GM19240 (cell line): ENCODE measurements around the gene FXYD5.
"Not testable (repeated sequence)": the region's sequence is repeated elsewhere in the genome, so short reads cannot be mapped to it uniquely, and the experiment has no call there.

ENCODE experiments used
- DNase-seq: peaks from one replicate; pipeline ENCODE4 v3.0.0; 2011; ENCODE audit warnings: low spot score; ENCODE audit not compliant: insufficient read length

FXYD5 gene

GRCh38 chr19:35119578-35120155 is 34.9 kb upstream of the FXYD5 start:
- no peak for DNase-seq

GRCh38 chr19:35120492-35120891 is 34.0 kb upstream of the FXYD5 start:
- DNase-seq: no peak

GRCh38 chr19:35120898-35121297 is 33.6 kb upstream of the FXYD5 start:
- DNase-seq: no peak

- no peak for DNase-seq
Measured at GRCh38 chr19:35122687-35123551, 31.6 kb upstream of the FXYD5 start.

- DNase-seq: no peak
Measured at GRCh38 chr19:35123573-35123972, 31.0 kb upstream of the FXYD5 start.

GRCh38 chr19:35124098-35125060 is 30.2 kb upstream of the FXYD5 start:
- DNase-seq: peak; percentile 98

- DNase-seq: no peak
Measured at GRCh38 chr19:35125270-35125717, 29.2 kb upstream of the FXYD5 start.

GRCh38 chr19:35125749-35126623 is 28.5 kb upstream of the FXYD5 start:
- DNase-seq: no peak

- DNase-seq: no peak
Measured at GRCh38 chr19:35126624-35126959, 27.9 kb upstream of the FXYD5 start.

GRCh38 chr19:35127871-35128270 is 26.7 kb upstream of the FXYD5 start:
- DNase-seq: no peak

- DNase-seq: no peak
Measured at GRCh38 chr19:35128398-35129057, 26.0 kb upstream of the FXYD5 start.

GRCh38 chr19:35129724-35130274 is 24.7 kb upstream of the FXYD5 start:
- not testable (repeated sequence) for DNase-seq

GRCh38 chr19:35130761-35131720 is 23.5 kb upstream of the FXYD5 start:
- DNase-seq: no peak

GRCh38 chr19:35132254-35132653 is 22.3 kb upstream of the FXYD5 start:
- DNase-seq: no peak

GRCh38 chr19:35133826-35134225 is 20.7 kb upstream of the FXYD5 start:
- DNase-seq: no peak

GRCh38 chr19:35134601-35135242 is 19.8 kb upstream of the FXYD5 start, which contains the start of gene LGI4:
LGI4 (minus strand) TSS chr19:35135059; CDS start chr19:35134680, 379 bp downstream.
- no peak for DNase-seq

- DNase-seq: peak; percentile 90
Measured at GRCh38 chr19:35135389-35135909, 19.1 kb upstream of the FXYD5 start.

GRCh38 chr19:35136231-35136630 is 18.3 kb upstream of the FXYD5 start:
- DNase-seq: no peak
